Type B pancreatic cell (in vitro differentiated cells): ENCODE data around the gene PTPN9. TPM values are rescaled to one million over a fixed set of nuclear protein-coding genes. Genes with fewer than 3 reads are reported as not detected.

Experiments
- DNase-seq: peaks from one replicate; pipeline ENCODE4 v3.0.0; 2021; ENCODE audit warnings: mixed read lengths; ENCODE audit not compliant: unreplicated experiment; ENCODE audit errors: extremely low spot score
- H3K27ac Mint-ChIP-seq: 2 replicates; pipeline ENCODE4 v1.8.0; 2021; ENCODE audit warnings: mild to moderate bottlenecking, mixed read lengths
- H3K27me3 Mint-ChIP-seq: 2 replicates; pipeline ENCODE4 v1.8.0; 2021; ENCODE audit warnings: mixed read lengths
- H3K36me3 Mint-ChIP-seq: 2 replicates; pipeline ENCODE4 v1.8.0; 2021; ENCODE audit warnings: mixed read lengths
- H3K4me1 Mint-ChIP-seq: one replicate; pipeline ENCODE4 v1.8.0; 2021; ENCODE audit warnings: mixed read lengths; ENCODE audit not compliant: unreplicated experiment
- H3K4me3 Mint-ChIP-seq: 2 replicates; pipeline ENCODE4 v1.8.0; 2021; ENCODE audit warnings: mild to moderate bottlenecking, mixed read lengths
- H3K9me3 Mint-ChIP-seq: 2 replicates; pipeline ENCODE4 v1.8.0; 2021; ENCODE audit warnings: mixed read lengths
- CTCF ChIP-seq: fragments of 200-600 bp; sonication (generic); conservative IDR thresholded peaks from 2 replicates; pipeline ENCODE4 v1.5.0; 2021; ENCODE audit warnings: antibody characterized with exemption, mild to moderate bottlenecking
- total RNA-seq: library from RNA; stranded (reverse); gene quantifications from 2 replicates; pipeline ENCODE4 v1.2.1, GENCODE V29; 2021; ENCODE audit warnings: low replicate concordance

Gene PTPN9
- total RNA-seq, 1 donor from 2014 or later: 31.3 TPM

GRCh38 chr15:75616766-75617165 lies 37.7 kb upstream of the PTPN9 start:
- Mint-ChIP-seq H3K4me1 (no peaks in the 10 kb centered on the region), H3K27me3 (no peaks in the 10 kb centered on the region), H3K27ac (no peak overlapping the region), H3K4me3 (no peak overlapping the region), H3K9me3 (no peaks in the 10 kb centered on the region), H3K36me3 (peaks cover 32% of the 10 kb centered on the region)
- no peak for TF ChIP-seq CTCF
- DNase-seq: no peak

GRCh38 chr15:75606711-75607699 lies 27.9 kb upstream of the PTPN9 start:
- Mint-ChIP-seq H3K4me3 (no peak overlapping the region), H3K27me3 (no peaks in the 10 kb centered on the region), H3K36me3 (peaks cover 18% of the 10 kb centered on the region), H3K9me3 (no peaks in the 10 kb centered on the region), H3K27ac (no peak overlapping the region), H3K4me1 (no peaks in the 10 kb centered on the region)
- DNase-seq: no peak
- TF ChIP-seq CTCF: no peak

DNA sequence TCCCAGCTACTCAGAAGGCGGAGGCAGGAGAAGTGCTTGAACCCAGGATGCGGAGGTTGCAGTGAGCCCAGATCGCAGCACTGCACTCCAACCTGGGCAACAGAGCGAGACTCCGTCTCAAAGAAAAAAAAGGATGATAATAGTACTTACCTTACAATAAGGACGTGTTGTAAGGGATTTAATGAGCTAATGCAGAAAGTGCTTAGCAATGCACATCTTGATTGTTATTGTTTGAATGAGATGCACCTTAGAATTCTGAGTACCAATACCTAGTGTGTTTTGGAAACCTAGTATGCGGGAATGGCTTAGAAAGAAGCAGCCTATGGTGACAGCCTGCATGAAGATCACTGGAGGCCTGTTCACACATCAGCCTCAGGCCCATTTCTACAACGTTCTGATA lies 26.9 kb upstream of the PTPN9 start:
- Mint-ChIP-seq H3K27ac (no peak overlapping the region), H3K4me1 (no peaks in the 10 kb centered on the region), H3K4me3 (no peak overlapping the region), H3K27me3 (no peaks in the 10 kb centered on the region), H3K9me3 (no peaks in the 10 kb centered on the region), H3K36me3 (peaks cover 18% of the 10 kb centered on the region)
- TF ChIP-seq CTCF: no peak
- no peak for DNase-seq

DNA sequence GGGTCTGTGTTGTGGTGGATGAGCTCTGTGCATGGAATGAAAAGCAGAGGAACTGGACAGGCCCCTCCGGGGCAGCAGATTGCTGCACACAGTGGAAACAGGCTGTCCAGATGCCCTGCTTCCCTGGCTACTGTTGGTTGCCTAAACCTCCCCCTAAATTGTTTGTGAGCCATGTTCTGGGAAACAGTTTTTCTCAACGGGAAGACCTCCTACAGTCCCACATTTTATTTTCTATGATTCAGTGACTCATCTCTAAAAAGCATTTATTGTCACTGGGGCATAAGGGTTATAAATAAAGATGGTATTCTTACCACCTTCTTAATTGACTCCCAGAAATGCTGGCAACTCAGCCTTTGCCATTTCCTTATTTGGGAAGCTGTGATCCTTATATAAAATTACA lies 20.3 kb upstream of the PTPN9 start:
- peaks cover 5% of the 10 kb centered on the region for H3K4me1 Mint-ChIP-seq
- peaks cover 9% of the 10 kb centered on the region for H3K36me3 Mint-ChIP-seq
- H3K27me3 Mint-ChIP-seq: no peaks in the 10 kb centered on the region
- H3K4me3 Mint-ChIP-seq: no peak overlapping the region
- H3K27ac Mint-ChIP-seq: no peak overlapping the region
- TF ChIP-seq CTCF: no peak
- H3K9me3 Mint-ChIP-seq: no peaks in the 10 kb centered on the region
- DNase-seq: no peak

DNA sequence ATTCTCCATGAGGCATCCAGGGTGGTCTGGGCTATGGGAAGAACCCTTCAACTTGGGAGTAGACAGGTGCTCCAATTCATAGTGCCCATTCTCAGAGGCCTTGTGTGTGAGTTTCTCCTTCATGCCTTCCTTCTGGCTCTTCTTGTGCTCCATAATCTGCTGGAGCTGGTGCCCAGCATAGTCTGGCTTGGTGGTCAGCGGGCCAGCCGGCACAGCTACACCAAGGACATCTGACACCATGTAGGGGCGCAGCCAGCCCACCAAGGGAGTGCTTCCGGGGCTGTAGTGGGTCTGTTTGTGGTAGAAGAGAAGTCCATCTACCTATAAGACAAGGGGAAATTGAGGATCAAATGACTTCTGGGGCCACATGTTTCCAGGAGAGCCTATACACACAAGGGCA lies 19.2 kb upstream of the PTPN9 start:
- TF ChIP-seq CTCF: no peak
- H3K27ac Mint-ChIP-seq: no peak overlapping the region
- no peaks in the 10 kb centered on the region for H3K9me3 Mint-ChIP-seq
- H3K4me1 Mint-ChIP-seq: peaks cover 5% of the 10 kb centered on the region
- H3K36me3 Mint-ChIP-seq: peaks cover 9% of the 10 kb centered on the region
- H3K4me3 Mint-ChIP-seq: no peak overlapping the region
- no peaks in the 10 kb centered on the region for H3K27me3 Mint-ChIP-seq
- DNase-seq: no peak
